Posterior cingulate gyrus (tissue), 11 donors: Measurements from ENCODE around the gene WFDC10A.
"Not testable (repeated sequence)": the region's sequence is repeated elsewhere in the genome, so short reads cannot be mapped to it uniquely, and the experiment has no call there.

Experiments
- DNase-seq, 10 donors: peaks; one replicate each; pipeline versions ENCODE4 v3.0.0 to v3.0.0-alpha.2; 2020 to 2021; ENCODE audit warnings: mixed read lengths in 3 of 10
- intact Hi-C: fragments of 100-400 bp; cut with DNase I; formaldehyde crosslinking; loops from one replicate; pipeline ENCODE4 v1.15.1; 2023

Gene WFDC10A

GRCh38 chr20:45646875-45647274 is 17.3 kb downstream of the WFDC10A start:
- no peak for DNase-seq
- intact Hi-C loops: no loop called here

- intact Hi-C loops: no loop called here
- peak in 1 of 10 donors; percentile 63 for DNase-seq
These were observed 18.0 kb downstream of the WFDC10A start for GRCh38 chr20:45647441-45648050.

GRCh38 chr20:45649312-45649863 is 19.8 kb downstream of the WFDC10A start:
- intact Hi-C loops: no loop called here
- no peak for DNase-seq

- peak in 1 of 10 donors; percentile 35 for DNase-seq
- intact Hi-C loops: not testable (repeated sequence)
These were observed 22.2 kb downstream of the WFDC10A start for GRCh38 chr20:45651726-45652125.

- intact Hi-C loops, DNase-seq: not testable (repeated sequence)
These were observed 27.5 kb downstream of the WFDC10A start for GRCh38 chr20:45657038-45657437.

GRCh38 chr20:45670139-45670538 is 40.6 kb downstream of the WFDC10A start, which contains the start of gene WFDC11:
Gene WFDC11, minus strand, starts transcription at chr20:45670239. Its CDS starts 19,639 bp downstream, at chr20:45650600.
- DNase-seq: no peak
- intact Hi-C loops: no loop called here

- no peak for DNase-seq
- intact Hi-C loops: no loop called here
These were observed 43.2 kb downstream of the WFDC10A start for GRCh38 chr20:45672765-45673164.

GRCh38 chr20:45679650-45680049 is 50.1 kb downstream of the WFDC10A start:
- DNase-seq: no peak
- intact Hi-C loops: no loop called here
